Upper lobe of left lung (tissue), 4 donors: ENCODE data around the gene ATP6V0B.

ENCODE experiments used
- CTCF ChIP-seq, 6 experiments: fragments of 450-650 bp in 4 of 6; fragments of 200-600 bp in 2 of 6; sonication (generic) in 2 of 6; IDR thresholded peaks; one replicate each; pipeline ENCODE4 v1.5.1; 2016 to 2019; ENCODE audit warnings: antibody characterized with exemption in 6 of 6
- EP300 ChIP-seq, 4 donors: sonication (generic); formaldehyde crosslinking; IDR thresholded peaks; one replicate each; pipeline ENCODE4 v1.5.1; 2017; ENCODE audit warnings: antibody characterized with exemption in 4 of 4, control low read depth in 2 of 4
- POLR2A ChIP-seq, 4 donors: fragments of 450-650 bp; IDR thresholded peaks; one replicate each; pipeline ENCODE4 v1.5.1; 2016 to 2017; ENCODE audit warnings: antibody characterized with exemption in 4 of 4, mild to moderate bottlenecking in 2 of 4

GRCh38 chr1:44012941-44013609, 38.3 kb downstream of the ATP6V0B start:
- TF ChIP-seq CTCF (IDR thresholded peaks at IDR 0.05) (no peak), POLR2A (IDR thresholded peaks at IDR 0.05) (no peak), EP300 (IDR thresholded peaks at IDR 0.05) (no peak)
